Gastrocnemius medialis (tissue), 4 donors: Measurements from ENCODE around the gene ADGRL3. TPM values are rescaled to one million over a fixed set of nuclear protein-coding genes. Genes with fewer than 3 reads are reported as not detected.

Source experiments
- ATAC-seq, 2 donors: fragments of 150-250 bp; one replicate each; pipeline ENCODE4 v1.9.1; 2016
- DNase-seq, 2 donors: peaks; one replicate each; pipeline ENCODE4 v3.0.0-alpha.2; 2019
- H3K27ac ChIP-seq, 4 donors: fragments of 200-600 bp; sonication (generic); 1 replicate in 1 of 4; 2 replicates in 3 of 4; pipeline ENCODE4 v1.5.1; 2016 to 2018; ENCODE audit warnings: mild to moderate bottlenecking in 2 of 4, moderate library complexity in 1 of 4
- H3K27me3 ChIP-seq, 3 donors: fragments of 200-600 bp; sonication (generic) in 2 of 3; 1 replicate in 1 of 3; 2 replicates in 2 of 3; pipeline versions ENCODE4 v1.5.1 to v1.6.0; 2016 to 2019; ENCODE audit warnings: mild to moderate bottlenecking in 1 of 3, moderate library complexity in 1 of 3
- H3K36me3 ChIP-seq, 2 donors: fragments of 200-600 bp; sonication (generic) in 1 of 2; one replicate each; pipeline ENCODE4 v1.5.1; 2017 to 2018
- H3K4me1 ChIP-seq, 2 donors: fragments of 200-600 bp; sonication (generic) in 1 of 2; one replicate each; pipeline ENCODE4 v1.5.1; 2016 to 2017; ENCODE audit warnings: mild to moderate bottlenecking in 2 of 2
- H3K4me3 ChIP-seq, 4 donors: fragments of 200-600 bp; sonication (generic) in 3 of 4; 1 replicate in 1 of 4; 2 replicates in 3 of 4; pipeline ENCODE4 v1.5.1; 2016 to 2019; ENCODE audit warnings: mild to moderate bottlenecking in 2 of 4
- H3K9me3 ChIP-seq, 3 donors: fragments of 200-600 bp; sonication (generic) in 2 of 3; 1 replicate in 1 of 3; 2 replicates in 2 of 3; pipeline ENCODE4 v1.5.1; 2016 to 2019
- CTCF ChIP-seq, 5 experiments: fragments of 450-650 bp in 3 of 5; fragments of 200-600 bp in 2 of 5; sonication (generic) in 2 of 5; IDR thresholded peaks in 4 of 5; conservative IDR thresholded peaks in 1 of 5; 1 replicate in 4 of 5; 2 replicates in 1 of 5; pipeline ENCODE4 v1.5.1; 2016 to 2019; ENCODE audit warnings: antibody characterized with exemption in 5 of 5, mild to moderate bottlenecking in 3 of 5, moderate library complexity in 3 of 5
- POLR2A ChIP-seq, 2 donors: fragments of 450-650 bp; IDR thresholded peaks; one replicate each; pipeline ENCODE4 v1.6.1; 2017; ENCODE audit warnings: antibody characterized with exemption in 2 of 2, mild to moderate bottlenecking in 2 of 2, moderate library complexity in 2 of 2
- in situ Hi-C, 4 donors: fragments of 200-750 bp; cut with MboI; loops; one replicate each; pipeline versions ENCODE4 v1.15.0 to v1.8.0; 2017; ENCODE audit warnings: low sequenced_read_pairs in 4 of 4
- intact Hi-C: fragments of 100-400 bp; cut with DNase I; formaldehyde crosslinking; loops from one replicate; pipeline ENCODE4 v1.15.1; 2023; ENCODE audit warnings: low total_unique reads
- total RNA-seq, 4 donors: library from RNA; depleted of rRNA; stranded (reverse); fragments of >200 nt; gene quantifications; one replicate each; pipeline versions ENCODE4 v1.1.0 to v1.2.3, GENCODE V29; 2016

ADGRL3 gene
- total RNA-seq, 4 donors from 2014 or later = 0.69 to 2.2 (median 1.1) TPM

GRCh38 chr4:61389640-61390039 is 189.5 kb downstream of the ADGRL3 start:
- intact Hi-C loops (no loop called here), in situ Hi-C loops (loop anchor here in 1 of 4 donors (25.0 kb wide), 1 partner anchor 98 kb away; no protein-coding TSS in a partner anchor)
- DNase-seq = no peak
- Histone ChIP-seq H3K27ac (no peak overlapping the region), H3K4me3 (no peak overlapping the region), H3K36me3 (no peaks in the 10 kb centered on the region), H3K27me3 (no peaks in the 10 kb centered on the region), H3K9me3 (no peaks in the 10 kb centered on the region), H3K4me1 (no peaks in the 10 kb centered on the region)
- TF ChIP-seq CTCF (IDR thresholded peaks at IDR 0.05 in 4 of 5, conservative IDR thresholded peaks at IDR 0.05 in 1 of 5) (no peak), POLR2A (IDR thresholded peaks at IDR 0.05) (no peak)
- no peak for ATAC-seq

GRCh38 chr4:61395754-61396153 is 195.6 kb downstream of the ADGRL3 start:
- ATAC-seq (no peak), DNase-seq (no peak)
- intact Hi-C loops = no loop called here
- Histone ChIP-seq H3K4me1 (no peaks in the 10 kb centered on the region), H3K9me3 (no peaks in the 10 kb centered on the region), H3K4me3 (no peak overlapping the region), H3K27ac (no peak overlapping the region), H3K36me3 (no peaks in the 10 kb centered on the region), H3K27me3 (no peaks in the 10 kb centered on the region)
- no peak for TF ChIP-seq POLR2A (IDR thresholded peaks at IDR 0.05)
- no peak for TF ChIP-seq CTCF (IDR thresholded peaks at IDR 0.05 in 4 of 5, conservative IDR thresholded peaks at IDR 0.05 in 1 of 5)
- in situ Hi-C loops = loop anchor here in 1 of 4 donors (25.0 kb wide), 1 partner anchor 92 kb away; no protein-coding TSS in a partner anchor

GRCh38 chr4:61397174-61397573 is 197.0 kb downstream of the ADGRL3 start:
- in situ Hi-C loops = loop anchor here in 1 of 4 donors (25.0 kb wide), 1 partner anchor 90 kb away; no protein-coding TSS in a partner anchor
- H3K27ac ChIP-seq = no peak overlapping the region

GRCh38 chr4:61400439-61401038 is 200.4 kb downstream of the ADGRL3 start:
- no peak overlapping the region for H3K4me3 ChIP-seq
- in situ Hi-C loops = no loop called here
- H3K27ac ChIP-seq = no peak overlapping the region
- no peaks in the 10 kb centered on the region for H3K36me3 ChIP-seq
- TF ChIP-seq CTCF (IDR thresholded peaks at IDR 0.05 in 4 of 5, conservative IDR thresholded peaks at IDR 0.05 in 1 of 5) (no peak), POLR2A (IDR thresholded peaks at IDR 0.05) (no peak)
- intact Hi-C loops = no loop called here
- H3K27me3 ChIP-seq = no peaks in the 10 kb centered on the region
- ATAC-seq (no peak), DNase-seq (no peak)
- no peaks in the 10 kb centered on the region for H3K9me3 ChIP-seq
- no peaks in the 10 kb centered on the region for H3K4me1 ChIP-seq

More at GRCh38 chr4:61397174-61397573, 197.0 kb downstream of the ADGRL3 start:
- no peaks in the 10 kb centered on the region for H3K36me3 ChIP-seq
- no peaks in the 10 kb centered on the region for H3K4me1 ChIP-seq
- no peaks in the 10 kb centered on the region for H3K9me3 ChIP-seq
- DNase-seq = no peak
- H3K27me3 ChIP-seq = no peaks in the 10 kb centered on the region
- no peak for ATAC-seq
- no peak overlapping the region for H3K4me3 ChIP-seq
- TF ChIP-seq CTCF (IDR thresholded peaks at IDR 0.05 in 4 of 5, conservative IDR thresholded peaks at IDR 0.05 in 1 of 5) (no peak), POLR2A (IDR thresholded peaks at IDR 0.05) (no peak)
- intact Hi-C loops = no loop called here

- DNase-seq (no peak), ATAC-seq (no peak)
- intact Hi-C loops (no loop called here), in situ Hi-C loops (no loop called here)
- Histone ChIP-seq H3K4me1 (no peaks in the 10 kb centered on the region), H3K4me3 (no peak overlapping the region), H3K27ac (no peak overlapping the region), H3K27me3 (no peaks in the 10 kb centered on the region), H3K36me3 (no peaks in the 10 kb centered on the region), H3K9me3 (no peaks in the 10 kb centered on the region)
- no peak for TF ChIP-seq CTCF (IDR thresholded peaks at IDR 0.05 in 4 of 5, conservative IDR thresholded peaks at IDR 0.05 in 1 of 5)
- no peak for TF ChIP-seq POLR2A (IDR thresholded peaks at IDR 0.05)
Observed at GRCh38 chr4:61401771-61402170, 201.6 kb downstream of the ADGRL3 start.
